Right ventricle myocardium inferior (tissue), 1 donor: ENCODE results near the gene IFNAR1. TPM values are rescaled to one million over a fixed set of nuclear protein-coding genes. Genes with fewer than 3 reads are reported as not detected.
A peak's percentile ranks its signal among the peaks of the same experiment; 100 is the strongest.
"Not testable (repeated sequence)": the region's sequence is repeated elsewhere in the genome, so short reads cannot be mapped to it uniquely, and the experiment has no call there.

Experiments used
- ATAC-seq: fragments of 200-7000 bp; cut with Tn5 transposase; one replicate; pipeline ENCODE4 v1.9.1; 2020; ENCODE audit warnings: mild to moderate bottlenecking, moderate library complexity
- DNase-seq: peaks from one replicate; pipeline ENCODE4 v3.0.0; 2021; ENCODE audit errors: missing footprints
- intact Hi-C: fragments of 100-400 bp; cut with DNase I; formaldehyde crosslinking; loops from one replicate; pipeline ENCODE4 v1.11.0; 2022
- total RNA-seq: library from RNA; stranded (reverse); fragmentation: NEBNext Ultra II Directional; extraction: Animal tissue kit (Norgen Biotek cat#: 25700); gene quantifications from one replicate; pipeline ENCODE4 v1.2.1, GENCODE V29; 2021
- donor health status: DM: no; HTN: yes; CAD: no; lungs with severe emphysema.

IFNAR1 gene
- total RNA-seq, 1 donor from 2014 or later = 31.6 TPM

DNA sequence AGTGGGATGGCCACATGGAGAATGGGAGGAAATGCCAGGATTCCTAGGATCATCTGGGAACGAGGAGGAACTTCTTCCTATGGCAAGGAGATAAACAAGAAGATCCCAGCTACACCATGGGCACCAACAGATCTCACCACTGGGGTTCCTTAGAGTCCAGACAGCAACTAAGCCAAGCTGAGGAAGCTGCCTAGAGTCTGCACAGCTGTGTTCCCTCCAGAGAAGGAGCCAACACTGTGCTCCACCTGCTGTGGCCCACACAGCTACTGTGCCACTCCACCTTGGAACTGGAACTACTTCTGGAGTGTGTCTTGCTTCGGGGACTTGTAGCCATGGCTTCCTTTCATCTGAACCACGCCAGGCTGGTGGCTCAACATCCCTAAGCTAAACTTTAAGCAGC lies 6.0 kb downstream of the IFNAR1 start:
- peak; percentile 31 for ATAC-seq

DNA sequence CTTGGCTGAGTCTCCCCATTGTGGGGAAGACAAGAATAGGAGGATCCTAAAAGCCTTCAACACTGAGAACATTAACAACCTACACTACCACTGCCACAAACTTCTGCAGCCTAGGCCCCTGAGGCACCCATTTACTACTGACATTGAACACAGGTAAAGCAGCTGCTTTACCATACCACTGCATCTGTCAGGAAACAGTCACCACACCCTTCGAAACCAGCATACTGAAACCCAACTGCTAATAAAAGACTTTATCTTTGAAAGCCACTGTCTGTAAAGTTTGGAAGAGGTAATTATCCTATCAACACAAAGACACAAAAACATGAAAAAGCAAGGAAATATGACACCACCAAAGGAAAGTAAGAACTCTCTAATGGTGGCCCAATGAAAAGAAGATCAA lies 7.4 kb downstream of the IFNAR1 start:
- DNase-seq (no peak), ATAC-seq (no peak)
- intact Hi-C loops = no loop called here

More for the DNA sequence above, 6.0 kb downstream of the IFNAR1 start:
- no peak for DNase-seq
- intact Hi-C loops = no loop called here

DNA sequence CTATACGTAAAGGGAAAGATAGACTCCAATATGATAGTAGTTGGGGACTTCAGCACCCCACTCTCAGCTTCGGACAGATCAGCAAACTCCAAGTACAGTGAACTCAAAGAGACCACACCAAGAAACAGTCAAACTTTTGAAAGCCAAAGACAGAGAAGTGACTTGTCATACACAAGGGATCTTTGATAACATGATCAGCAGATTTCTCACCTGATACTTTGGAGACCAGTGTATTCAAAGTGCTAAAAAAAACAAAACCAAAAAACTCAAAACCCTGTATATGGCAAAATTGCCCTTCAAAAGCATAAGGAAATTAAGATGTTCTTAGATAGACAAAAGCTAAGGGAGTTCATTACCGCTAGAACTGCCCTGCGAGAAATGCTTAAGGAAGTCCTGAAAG lies 9.4 kb downstream of the IFNAR1 start:
- DNase-seq (no peak), ATAC-seq (no peak)
- intact Hi-C loops = no loop called here

DNA sequence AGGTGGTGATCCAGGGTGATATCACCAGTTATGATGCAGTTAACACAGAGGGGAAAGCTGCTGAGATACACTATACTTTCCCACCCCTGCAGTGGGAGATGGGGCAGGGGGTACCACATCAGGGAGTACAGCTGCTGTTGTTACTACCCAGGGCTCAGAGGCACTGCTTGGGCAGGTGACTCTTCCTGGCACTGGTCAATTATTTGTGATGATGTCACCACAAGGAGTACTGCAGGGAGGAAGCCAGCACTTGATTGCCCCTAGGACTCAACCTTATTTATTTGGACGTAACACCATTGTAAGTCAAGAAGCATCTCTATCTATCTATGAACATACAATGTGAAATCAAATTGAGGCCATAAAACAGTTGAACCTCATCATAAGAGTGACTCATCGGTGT lies 10.1 kb downstream of the IFNAR1 start:
- intact Hi-C loops = no loop called here
- ATAC-seq (no peak), DNase-seq (no peak)

GRCh38 chr21:33339135-33339534 lies 14.4 kb downstream of the IFNAR1 start:
- ATAC-seq (no peak), DNase-seq (no peak)
- intact Hi-C loops = no loop called here

GRCh38 chr21:33339918-33340317 lies 15.1 kb downstream of the IFNAR1 start:
- intact Hi-C loops = no loop called here
- no peak for ATAC-seq
- no peak for DNase-seq

GRCh38 chr21:33345751-33346238 lies 21.0 kb downstream of the IFNAR1 start:
- intact Hi-C loops = no loop called here
- DNase-seq = no peak

GRCh38 chr21:33348706-33349105 lies 23.9 kb downstream of the IFNAR1 start:
- intact Hi-C loops = no loop called here
- ATAC-seq (no peak), DNase-seq (no peak)

More at GRCh38 chr21:33345751-33346238, 21.0 kb downstream of the IFNAR1 start:
- ATAC-seq = no peak

- intact Hi-C loops = no loop called here
- no peak for DNase-seq
- ATAC-seq = no peak
These were observed 25.9 kb downstream of the IFNAR1 start for GRCh38 chr21:33350676-33351075.

DNA sequence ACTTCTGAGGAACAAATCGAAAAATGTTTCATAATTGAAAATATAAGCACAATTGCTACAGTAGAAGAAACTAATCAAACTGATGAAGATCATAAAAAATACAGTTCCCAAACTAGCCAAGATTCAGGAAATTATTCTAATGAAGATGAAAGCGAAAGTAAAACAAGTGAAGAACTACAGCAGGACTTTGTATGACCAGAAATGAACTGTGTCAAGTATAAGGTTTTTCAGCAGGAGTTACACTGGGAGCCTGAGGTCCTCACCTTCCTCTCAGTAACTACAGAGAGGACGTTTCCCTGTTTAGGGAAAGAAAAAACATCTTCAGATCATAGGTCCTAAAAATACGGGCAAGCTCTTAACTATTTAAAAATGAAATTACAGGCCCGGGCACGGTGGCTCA lies 30.6 kb downstream of the IFNAR1 start:
- ATAC-seq = no peak
- no peak for DNase-seq
- intact Hi-C loops = no loop called here

DNA sequence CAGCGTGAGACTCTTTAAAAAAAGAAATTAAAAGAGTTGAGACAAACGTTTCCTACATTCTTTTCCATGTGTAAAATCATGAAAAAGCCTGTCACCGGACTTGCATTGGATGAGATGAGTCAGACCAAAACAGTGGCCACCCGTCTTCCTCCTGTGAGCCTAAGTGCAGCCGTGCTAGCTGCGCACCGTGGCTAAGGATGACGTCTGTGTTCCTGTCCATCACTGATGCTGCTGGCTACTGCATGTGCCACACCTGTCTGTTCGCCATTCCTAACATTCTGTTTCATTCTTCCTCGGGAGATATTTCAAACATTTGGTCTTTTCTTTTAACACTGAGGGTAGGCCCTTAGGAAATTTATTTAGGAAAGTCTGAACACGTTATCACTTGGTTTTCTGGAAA lies 31.2 kb downstream of the IFNAR1 start:
- ATAC-seq (no peak), DNase-seq (no peak)
- intact Hi-C loops = no loop called here

- intact Hi-C loops = no loop called here
- ATAC-seq (no peak), DNase-seq (no peak)
These were observed 32.4 kb downstream of the IFNAR1 start for GRCh38 chr21:33357177-33357576.

DNA sequence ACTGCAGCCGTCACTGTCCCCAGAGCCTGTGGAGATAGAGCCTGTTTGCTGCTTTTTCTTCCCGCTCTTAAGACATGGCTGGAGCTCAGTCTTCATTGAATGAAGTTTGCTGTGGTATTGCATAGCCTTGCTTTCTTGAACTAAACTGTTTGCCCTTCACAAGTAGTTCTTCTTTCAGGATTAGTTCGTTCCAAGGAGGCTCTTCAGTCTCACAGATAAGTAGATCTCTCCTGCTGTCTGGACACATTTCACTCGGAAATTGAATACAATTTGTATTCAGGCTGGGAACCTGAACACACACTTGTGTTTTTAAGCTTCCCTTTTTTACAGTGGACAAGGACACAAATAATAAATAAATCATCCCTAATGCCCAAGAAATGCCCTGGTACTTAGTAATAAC lies 34.7 kb downstream of the IFNAR1 start:
- DNase-seq (no peak), ATAC-seq (no peak)
- intact Hi-C loops = no loop called here

GRCh38 chr21:33360281-33360680 lies 35.5 kb downstream of the IFNAR1 start:
- no peak for ATAC-seq
- DNase-seq = no peak
- intact Hi-C loops = loop anchor here (2.0 to 5.0 kb wide), 2 partner anchors 35 to 158 kb away; partner anchors contain the start of gene IFNAR1

- peak; percentile 79 for ATAC-seq
- intact Hi-C loops = loop anchor here (2.0 to 5.0 kb wide), 2 partner anchors 36 to 159 kb away; partner anchors contain the start of gene IFNAR1
- peak; percentile 77 for DNase-seq
These were observed 36.3 kb downstream of the IFNAR1 start for GRCh38 chr21:33360881-33361602.

- peak; percentile 61 for DNase-seq
- ATAC-seq = peak; percentile 35
- intact Hi-C loops = loop anchor here (5.0 kb wide), 1 partner anchor 160 kb away; no protein-coding TSS in a partner anchor
These were observed 37.3 kb downstream of the IFNAR1 start for GRCh38 chr21:33362044-33362555.

- intact Hi-C loops = loop anchor here (5.0 kb wide), 1 partner anchor 162 kb away; no protein-coding TSS in a partner anchor
- not testable (repeated sequence) for ATAC-seq, DNase-seq
These were observed 39.3 kb downstream of the IFNAR1 start for GRCh38 chr21:33363911-33364609.

DNA sequence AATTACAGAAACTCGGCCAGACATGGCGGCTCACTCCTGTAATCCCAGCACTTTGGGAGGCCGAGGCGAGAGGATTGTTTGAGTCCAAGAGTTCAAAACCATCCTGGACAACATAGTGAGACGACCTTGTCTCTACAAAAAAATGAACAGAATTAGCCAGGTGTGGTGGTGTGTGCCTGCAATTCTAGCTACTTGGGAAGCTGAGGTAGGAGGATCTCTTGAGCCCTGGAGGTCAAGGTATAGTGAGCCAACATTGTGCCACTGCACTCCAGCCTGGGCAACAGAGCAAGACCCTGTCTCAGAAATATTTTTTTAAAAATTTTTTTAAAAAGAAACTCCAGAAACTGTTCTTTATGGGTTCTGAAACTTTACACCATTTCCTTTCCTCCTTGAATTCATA lies 40.1 kb downstream of the IFNAR1 start:
- no peak for ATAC-seq
- intact Hi-C loops = loop anchor here (5.0 kb wide), 1 partner anchor 163 kb away; no protein-coding TSS in a partner anchor
- DNase-seq = no peak

DNA sequence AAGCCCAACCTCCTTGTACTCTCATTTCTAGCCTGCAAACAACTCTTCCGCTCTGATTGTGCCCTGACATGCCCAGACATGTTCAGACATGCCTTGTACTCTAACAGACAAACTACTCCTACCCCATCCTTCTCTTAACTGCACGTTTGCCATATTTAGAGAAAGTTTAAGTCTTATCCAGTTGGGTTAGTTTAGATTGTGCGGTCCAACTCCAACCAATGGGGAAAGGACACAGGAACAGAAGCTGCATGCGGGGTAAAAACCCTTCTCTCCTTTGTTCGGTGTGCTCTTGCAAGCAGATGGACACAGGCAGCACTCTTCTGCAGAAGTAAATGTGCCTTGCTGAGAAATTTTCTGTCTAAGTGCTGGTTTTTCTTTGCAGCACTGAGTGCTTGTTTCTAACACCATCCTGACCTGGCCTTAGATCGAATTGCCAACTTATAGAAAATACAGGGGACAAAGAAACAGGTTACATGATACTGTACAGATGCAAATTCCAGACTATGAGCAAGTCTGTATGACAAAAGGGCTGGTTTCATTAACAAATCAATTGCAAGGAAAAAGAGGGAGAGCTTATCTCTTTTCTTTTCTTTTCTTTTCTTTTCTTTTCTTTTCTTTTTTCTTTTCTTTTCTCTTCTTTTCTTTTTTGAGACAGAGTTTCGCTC lies 42.7 kb downstream of the IFNAR1 start:
- DNase-seq = no peak
- ATAC-seq = no peak
- intact Hi-C loops = no loop called here
